GM19240 (cell line): Measurements from ENCODE around the gene P2RX3.
"Not testable (repeated sequence)": the region's sequence is repeated elsewhere in the genome, so short reads cannot be mapped to it uniquely, and the experiment has no call there.

ENCODE experiments used
- DNase-seq: peaks from one replicate; pipeline ENCODE4 v3.0.0; 2011; ENCODE audit warnings: low spot score; ENCODE audit not compliant: insufficient read length

P2RX3 gene

GRCh38 chr11:57396744-57397143, 58.6 kb downstream of the P2RX3 start:
- no peak for DNase-seq

- DNase-seq, result no peak
Observed at GRCh38 chr11:57397394-57397990, 59.3 kb downstream of the P2RX3 start.

GRCh38 chr11:57399221-57399620, 61.1 kb downstream of the P2RX3 start:
- no peak for DNase-seq

GRCh38 chr11:57399972-57400578, 61.9 kb downstream of the P2RX3 start:
- no peak for DNase-seq

GRCh38 chr11:57402188-57403002, 64.2 kb downstream of the P2RX3 start:
- no peak for DNase-seq

GRCh38 chr11:57403003-57403801, 65.0 kb downstream of the P2RX3 start:
- not testable (repeated sequence) for DNase-seq

- DNase-seq, result no peak
Observed at GRCh38 chr11:57403802-57404147, 65.6 kb downstream of the P2RX3 start.

- DNase-seq, result no peak
Observed at GRCh38 chr11:57405271-57405860, 67.2 kb downstream of the P2RX3 start.

- DNase-seq, result no peak
Observed at GRCh38 chr11:57406337-57406904, 68.3 kb downstream of the P2RX3 start.

GRCh38 chr11:57407010-57407920, 69.1 kb downstream of the P2RX3 start:
- no peak for DNase-seq

- no peak for DNase-seq
Observed at GRCh38 chr11:57407941-57408475, 69.9 kb downstream of the P2RX3 start.

GRCh38 chr11:57408771-57409170, 70.6 kb downstream of the P2RX3 start:
- DNase-seq, result no peak

GRCh38 chr11:57409321-57410100, 71.4 kb downstream of the P2RX3 start:
- no peak for DNase-seq

- no peak for DNase-seq
Observed at GRCh38 chr11:57410287-57410686, 72.1 kb downstream of the P2RX3 start.

GRCh38 chr11:57413681-57414080, 75.5 kb downstream of the P2RX3 start:
- no peak for DNase-seq

- DNase-seq, result no peak
Observed at GRCh38 chr11:57414612-57415212, 76.6 kb downstream of the P2RX3 start.

GRCh38 chr11:57416436-57416835, 78.3 kb downstream of the P2RX3 start:
- DNase-seq, result no peak

- no peak for DNase-seq
Observed at GRCh38 chr11:57417056-57417455, 78.9 kb downstream of the P2RX3 start.

- no peak for DNase-seq
Observed at GRCh38 chr11:57418131-57418530, 80.0 kb downstream of the P2RX3 start.
